Uterus (tissue), 4 donors: ENCODE measurements around the gene GDE1. TPM values are rescaled to one million over a fixed set of nuclear protein-coding genes. Genes with fewer than 3 reads are reported as not detected.

Experiments used
- DNase-seq, 2 donors: peaks; one replicate each; pipeline ENCODE4 v3.0.0-alpha.2; 2019 to 2020
- H3K27ac ChIP-seq, 2 donors: fragments of 200-600 bp; sonication (generic); 1 replicate in 1 of 2; 2 replicates in 1 of 2; pipeline ENCODE4 v1.5.1; 2016 to 2018
- H3K27me3 ChIP-seq, 2 donors: fragments of 200-600 bp; sonication (generic); one replicate each; pipeline ENCODE4 v1.5.1; 2018 to 2019; ENCODE audit warnings: control low read depth in 1 of 2
- H3K36me3 ChIP-seq, 2 donors: fragments of 200-600 bp; sonication (generic); one replicate each; pipeline ENCODE4 v1.5.1; 2019; ENCODE audit warnings: control low read depth in 1 of 2
- H3K4me1 ChIP-seq, 2 donors: fragments of 200-600 bp; sonication (generic); one replicate each; pipeline ENCODE4 v1.5.1; 2018 to 2019; ENCODE audit warnings: control low read depth in 1 of 2
- H3K4me3 ChIP-seq, 2 donors: fragments of 200-600 bp; sonication (generic); 1 replicate in 1 of 2; 2 replicates in 1 of 2; pipeline ENCODE4 v1.5.1; 2018 to 2019; ENCODE audit warnings: mild to moderate bottlenecking in 1 of 2
- H3K9me3 ChIP-seq, 2 donors: fragments of 200-600 bp; sonication (generic); one replicate each; pipeline ENCODE4 v1.5.1; 2019; ENCODE audit warnings: control low read depth in 1 of 2
- CTCF ChIP-seq, 4 experiments: fragments of 200-600 bp in 2 of 4; fragments of 450-650 bp in 2 of 4; sonication (generic) in 2 of 4; IDR thresholded peaks; one replicate each; pipeline ENCODE4 v1.5.1; 2016 to 2019; ENCODE audit warnings: antibody characterized with exemption in 4 of 4, mild to moderate bottlenecking in 2 of 4, moderate library complexity in 1 of 4
- POLR2A ChIP-seq, 2 donors: fragments of 450-650 bp; IDR thresholded peaks; one replicate each; pipeline ENCODE4 v1.6.1; 2016; ENCODE audit warnings: antibody characterized with exemption in 2 of 2, mild to moderate bottlenecking in 1 of 2, moderate library complexity in 1 of 2
- intact Hi-C: fragments of 100-400 bp; cut with DNase I; formaldehyde crosslinking; loops from one replicate; pipeline ENCODE4 v1.15.1; 2023; ENCODE audit warnings: low total_unique reads
- total RNA-seq, 4 donors: library from RNA; depleted of rRNA in 3 of 4; stranded (reverse); fragments of >200 nt in 3 of 4; gene quantifications; one replicate each; pipeline versions ENCODE4 v1.1.0 to v1.2.4, GENCODE V29; 2014 to 2023
- donor health status: DM: yes; HTN: yes; CAD: no.

GDE1 gene
- total RNA-seq, 4 donors from 2014 or later = 12.9 to 43.9 (median 35.6) TPM

- Histone ChIP-seq H3K4me3 (no peak overlapping the region), H3K9me3 (no peaks in the 10 kb centered on the region), H3K27me3 (no peaks in the 10 kb centered on the region), H3K4me1 (no peaks in the 10 kb centered on the region), H3K27ac (no peak overlapping the region), H3K36me3 (no peaks in the 10 kb centered on the region)
- TF ChIP-seq POLR2A (IDR thresholded peaks at IDR 0.05) = no peak
- no peak for TF ChIP-seq CTCF (IDR thresholded peaks at IDR 0.05)
- no peak for DNase-seq
- intact Hi-C loops = no loop called here
Observed at GRCh38 chr16:19486051-19486450, 35.8 kb downstream of the GDE1 start.

GRCh38 chr16:19485611-19486010 lies 36.3 kb downstream of the GDE1 start:
- intact Hi-C loops = no loop called here
- no peaks in the 10 kb centered on the region for H3K4me1 ChIP-seq
- H3K27me3 ChIP-seq = no peaks in the 10 kb centered on the region
- no peak overlapping the region for H3K4me3 ChIP-seq
- no peaks in the 10 kb centered on the region for H3K36me3 ChIP-seq
- TF ChIP-seq POLR2A (IDR thresholded peaks at IDR 0.05) (no peak), CTCF (IDR thresholded peaks at IDR 0.05) (no peak)
- DNase-seq = no peak
- no peaks in the 10 kb centered on the region for H3K9me3 ChIP-seq
- no peak overlapping the region for H3K27ac ChIP-seq

DNA sequence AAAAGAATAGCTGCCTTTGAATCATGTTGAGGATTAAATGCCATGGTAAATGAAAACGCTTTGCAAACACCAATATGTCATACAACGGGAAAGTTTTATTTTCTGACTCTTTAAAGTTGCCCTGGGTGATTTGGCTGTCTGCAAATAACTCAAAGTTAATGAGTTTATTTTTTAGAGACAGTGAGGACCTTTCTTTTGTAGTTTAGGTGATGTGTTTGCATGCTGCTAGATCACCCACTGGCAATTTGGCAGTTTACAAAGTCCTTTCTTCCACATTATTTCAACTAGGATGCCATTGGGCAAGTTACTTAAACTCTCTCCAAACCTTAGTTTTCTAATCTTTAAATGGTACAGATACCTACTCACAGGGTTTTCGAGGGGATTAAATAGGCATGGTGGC lies 37.8 kb downstream of the GDE1 start:
- H3K4me3 ChIP-seq = no peak overlapping the region
- DNase-seq = no peak
- no peaks in the 10 kb centered on the region for H3K4me1 ChIP-seq
- no peaks in the 10 kb centered on the region for H3K27me3 ChIP-seq
- no peaks in the 10 kb centered on the region for H3K9me3 ChIP-seq
- intact Hi-C loops = no loop called here
- TF ChIP-seq CTCF (IDR thresholded peaks at IDR 0.05) = no peak
- TF ChIP-seq POLR2A (IDR thresholded peaks at IDR 0.05) = no peak
- H3K27ac ChIP-seq = no peak overlapping the region
- H3K36me3 ChIP-seq = no peaks in the 10 kb centered on the region

GRCh38 chr16:19482291-19482690 lies 39.6 kb downstream of the GDE1 start:
- no peaks in the 10 kb centered on the region for H3K4me1 ChIP-seq
- no peak for TF ChIP-seq POLR2A (IDR thresholded peaks at IDR 0.05)
- TF ChIP-seq CTCF (IDR thresholded peaks at IDR 0.05) = no peak
- no peak overlapping the region for H3K27ac ChIP-seq
- no peak for DNase-seq
- intact Hi-C loops = no loop called here
- H3K4me3 ChIP-seq = no peak overlapping the region
- no peaks in the 10 kb centered on the region for H3K9me3 ChIP-seq
- no peaks in the 10 kb centered on the region for H3K36me3 ChIP-seq
- H3K27me3 ChIP-seq = no peaks in the 10 kb centered on the region

DNA sequence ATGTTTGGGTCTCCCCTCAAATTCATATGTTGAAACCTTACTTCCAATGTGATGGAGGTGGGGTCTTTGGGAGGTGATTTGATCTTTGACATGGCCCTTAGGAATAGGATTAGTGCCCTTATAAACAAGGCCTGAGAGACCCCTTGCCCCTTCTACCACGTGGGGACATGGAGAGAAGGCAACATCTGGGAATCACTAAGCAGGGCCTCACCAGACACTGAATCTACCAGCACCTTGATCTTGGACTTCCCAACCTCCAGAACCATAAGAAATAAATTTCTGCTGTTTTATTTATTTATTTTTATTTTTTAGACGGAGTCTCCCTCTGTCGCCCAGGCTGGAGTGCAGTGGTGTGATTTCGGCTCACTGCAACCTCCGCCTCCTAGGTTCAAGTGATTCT lies 40.1 kb downstream of the GDE1 start:
- no peaks in the 10 kb centered on the region for H3K9me3 ChIP-seq
- no peaks in the 10 kb centered on the region for H3K36me3 ChIP-seq
- DNase-seq = no peak
- H3K27ac ChIP-seq = no peak overlapping the region
- TF ChIP-seq CTCF (IDR thresholded peaks at IDR 0.05) = no peak
- TF ChIP-seq POLR2A (IDR thresholded peaks at IDR 0.05) = no peak
- no peak overlapping the region for H3K4me3 ChIP-seq
- H3K27me3 ChIP-seq = no peaks in the 10 kb centered on the region
- intact Hi-C loops = no loop called here
- H3K4me1 ChIP-seq = no peaks in the 10 kb centered on the region
